Choroid plexus epithelial cell (primary cell): ENCODE results near the gene CELF3.

Source experiments
- DNase-seq: peaks from one replicate; pipeline ENCODE4 v3.0.0-alpha.2; 2010; ENCODE audit warnings: low read depth
- H3K4me3 ChIP-seq: 2 replicates; pipeline ENCODE4 v1.5.1; 2011; ENCODE audit warnings: low read depth, mild to moderate bottlenecking, control low read depth, low read length, moderate library complexity
- CTCF ChIP-seq: conservative IDR thresholded peaks from 2 replicates; pipeline ENCODE4 v1.5.1; 2011; ENCODE audit warnings: low read depth, mild to moderate bottlenecking, control low read depth, inconsistent platforms, low read length, moderate library complexity

Gene CELF3

GRCh38 chr1:151707541-151708065 lies 9.0 kb downstream of the CELF3 start:
- DNase-seq = no peak
- no peak for TF ChIP-seq CTCF
- no peak overlapping the region for H3K4me3 ChIP-seq

GRCh38 chr1:151706464-151707415 lies 9.9 kb downstream of the CELF3 start:
- TF ChIP-seq CTCF = no peak

GRCh38 chr1:151705753-151706463 lies 10.7 kb downstream of the CELF3 start:
- no peak for TF ChIP-seq CTCF
- no peak for DNase-seq
- no peak overlapping the region for H3K4me3 ChIP-seq

More at GRCh38 chr1:151706464-151707415, 9.9 kb downstream of the CELF3 start:
- DNase-seq = no peak
- H3K4me3 ChIP-seq = no peak overlapping the region

GRCh38 chr1:151705146-151705545 lies 11.5 kb downstream of the CELF3 start:
- no peak for TF ChIP-seq CTCF
- no peak for DNase-seq

GRCh38 chr1:151704246-151704645 lies 12.4 kb downstream of the CELF3 start:
- H3K4me3 ChIP-seq = no peak overlapping the region
- no peak for TF ChIP-seq CTCF
- no peak for DNase-seq

More at GRCh38 chr1:151705146-151705545, 11.5 kb downstream of the CELF3 start:
- no peak overlapping the region for H3K4me3 ChIP-seq

GRCh38 chr1:151703813-151704212 lies 12.8 kb downstream of the CELF3 start:
- no peak overlapping the region for H3K4me3 ChIP-seq
- DNase-seq = no peak
- TF ChIP-seq CTCF = no peak
